K562 (cell line): ENCODE data around the gene B4GALT5. TPM values are rescaled to one million over a fixed set of nuclear protein-coding genes. Genes with fewer than 3 reads are reported as not detected.
A peak's percentile ranks its signal among the peaks of the same experiment; 100 is the strongest.

Source experiments
- AFF1 ChIP-seq, 2 experiments: fragments of 450-650 bp; IDR thresholded peaks; 2 replicates each; pipeline ENCODE4 v1.6.1; 2018; ENCODE audit warnings: mild to moderate bottlenecking in 2 of 2, low read depth in 1 of 2; ENCODE audit not compliant: partially characterized antibody in 2 of 2
- E2F3 ChIP-seq: fragments of 250-450 bp; sonication (Bioruptor Pico); IDR thresholded peaks from 2 replicates; pipeline ENCODE4 v1.4.0; 2020; ENCODE audit warnings: mild to moderate bottlenecking
- FOXJ2 ChIP-seq: fragments of 200-800 bp; sonication (Bioruptor generic); IDR thresholded peaks from 2 replicates; pipeline ENCODE4 v1.6.1; 2016; ENCODE audit warnings: missing genetic modification characterization, missing compliant biosample characterization
- HDAC2 ChIP-seq: fragments of 450-650 bp; IDR thresholded peaks from 2 replicates; pipeline ENCODE4 v1.6.1; 2016; ENCODE audit warnings: mild to moderate bottlenecking
- KAT7 ChIP-seq: sonication (generic); formaldehyde crosslinking; IDR thresholded peaks from 2 replicates; pipeline ENCODE4 v1.8.0; 2022; ENCODE audit warnings: missing genetic modification reagents, mild to moderate bottlenecking, borderline replicate concordance
- KAT8 ChIP-seq: fragments of 450-650 bp; IDR thresholded peaks from 2 replicates; pipeline ENCODE4 v1.6.1; 2016; ENCODE audit warnings: low read depth, mild to moderate bottlenecking
- MXD1 ChIP-seq: fragments of 250-450 bp; sonication (Bioruptor Pico); IDR thresholded peaks from 2 replicates; pipeline ENCODE4 v1.8.0; 2021; ENCODE audit warnings: borderline replicate concordance, mild to moderate bottlenecking, moderate library complexity; ENCODE audit not compliant: poor library complexity, severe bottlenecking
- SNRNP70 ChIP-seq: fragments of 200-400 bp; formaldehyde crosslinking; optimal IDR thresholded peaks from 2 replicates; pipeline ENCODE3; 2017; ENCODE audit warnings: low read depth, low read length
- YY1 ChIP-seq, 3 experiments: IDR thresholded peaks; 2 replicates each; pipeline ENCODE4 v1.6.1; 2011; ENCODE audit warnings: low read length in 2 of 3, mild to moderate bottlenecking in 2 of 3, moderate library complexity in 2 of 3, borderline replicate concordance in 1 of 3, control low read depth in 1 of 3, low read depth in 1 of 3; ENCODE audit not compliant: insufficient read depth in 3 of 3, insufficient replicate concordance in 2 of 3, control insufficient read depth in 1 of 3, insufficient read length in 1 of 3; ENCODE audit errors: extremely low read depth in 1 of 3
- polyA plus RNA-seq, 8 experiments: library from polyadenylated mRNA; depleted of rRNA in 4 of 8; stranded (reverse) in 5 of 8; unstranded in 3 of 8; fragments of >200 nt; fragmentation: Nextera tagmentation in 2 of 8; fragmentation: Illumina TruSeq in 1 of 8; extraction: Ambion mirVana in 2 of 8; extraction: Trizol in 1 of 8; gene quantifications; 2 replicates each; pipeline versions ENCODE4 v1.2.1 to v1.2.3, GENCODE V29; 2011 to 2014; ENCODE audit warnings: inconsistent platforms in 1 of 8, missing spikeins in 1 of 8
- total RNA-seq, 7 experiments: library from RNA; depleted of rRNA in 6 of 7; stranded (reverse); fragments of >200 nt in 6 of 7; fragmentation: Illumina TruSeq in 2 of 7; extraction: Trizol in 2 of 7; gene quantifications; 2 replicates each; pipeline versions ENCODE4 v1.2.1 to v1.2.3, GENCODE V29; 2011 to 2021; ENCODE audit warnings: low replicate concordance in 1 of 7
- TF ChIP-seq, protein P1 (sequence below): sonication (generic); formaldehyde crosslinking; IDR thresholded peaks from 2 replicates; pipeline ENCODE4 v1.8.0; 2022; ENCODE audit warnings: missing genetic modification reagents, mild to moderate bottlenecking, moderate library complexity, borderline replicate concordance

B4GALT5 gene
- total and polyA plus RNA-seq, 9 of the 15 experiments (the other 6 are each of a cell fraction or from before 2014, with no cell fraction given) = 8.5 to 32.6 (median 23.4) TPM

DNA sequence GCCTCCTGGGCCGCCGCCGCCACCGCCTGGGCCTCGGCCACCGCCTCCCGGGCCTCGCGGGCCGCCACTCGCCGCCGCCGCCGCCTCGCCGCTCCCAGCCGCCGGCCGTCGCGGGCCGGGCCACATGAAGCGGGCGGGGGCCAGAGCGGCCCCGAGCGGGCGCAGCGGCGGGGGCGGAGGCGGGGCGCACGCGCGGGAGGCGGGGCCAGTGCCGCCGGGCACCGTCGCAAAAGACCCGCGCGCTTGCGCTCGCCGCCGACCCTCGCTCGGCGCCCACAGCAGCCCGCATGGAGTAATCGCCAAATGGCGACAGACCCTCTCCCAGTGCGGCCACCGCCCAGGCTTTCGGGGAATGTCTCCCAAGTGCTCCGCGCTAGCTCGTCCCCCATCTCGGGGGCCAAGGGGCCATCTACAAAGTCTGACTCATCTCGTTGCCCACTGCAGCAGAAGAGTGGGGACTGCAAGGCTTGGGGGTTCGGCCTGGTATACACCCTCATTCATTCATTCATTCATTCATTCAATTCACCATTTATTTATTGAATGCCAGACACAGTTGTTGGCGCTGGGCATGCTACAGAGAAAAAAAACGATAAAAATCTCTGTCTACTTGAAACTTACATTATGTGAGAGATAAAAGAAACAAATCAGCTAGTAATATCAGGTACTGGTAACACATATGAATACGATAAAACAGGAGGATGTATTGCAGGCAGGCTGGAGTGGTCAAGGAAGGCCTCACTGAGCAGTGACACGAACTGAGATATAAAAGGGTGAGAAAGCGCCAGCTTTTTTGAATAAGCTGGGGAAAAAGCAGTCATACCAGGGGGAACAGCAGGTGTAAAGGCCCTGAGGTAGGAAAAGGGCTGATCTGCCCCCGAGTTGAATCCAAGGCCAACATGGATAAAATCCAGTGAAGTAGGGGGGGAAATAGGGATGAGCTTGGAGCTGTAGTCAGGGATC lies at the start of gene B4GALT5 (continued):
- TF ChIP-seq AFF1 (IDR thresholded peaks at IDR 0.05; ENCODE audit: low read depth in 1 of 2, partially characterized antibody in 2 of 2) = no peak
- no peak for TF ChIP-seq MXD1 (CRISPR knock-in tag)
- TF ChIP-seq E2F3 = 0 out of 2 replicates have a peak, but pooled peaks have one; percentile 60
- peak in 2 of 3 experiments; percentile 72 to 82 for TF ChIP-seq YY1 (IDR thresholded peaks at IDR 0.05; ENCODE audit: borderline replicate concordance in 1 of 3, control insufficient read depth in 1 of 3, extremely low read depth in 1 of 3, insufficient read depth in 3 of 3, insufficient read length in 1 of 3, insufficient replicate concordance in 2 of 3, low read depth in 1 of 3, low read length in 2 of 3)
- no peak for TF ChIP-seq SNRNP70
- TF ChIP-seq KAT8 = no peak
- TF ChIP-seq, protein P1, sequence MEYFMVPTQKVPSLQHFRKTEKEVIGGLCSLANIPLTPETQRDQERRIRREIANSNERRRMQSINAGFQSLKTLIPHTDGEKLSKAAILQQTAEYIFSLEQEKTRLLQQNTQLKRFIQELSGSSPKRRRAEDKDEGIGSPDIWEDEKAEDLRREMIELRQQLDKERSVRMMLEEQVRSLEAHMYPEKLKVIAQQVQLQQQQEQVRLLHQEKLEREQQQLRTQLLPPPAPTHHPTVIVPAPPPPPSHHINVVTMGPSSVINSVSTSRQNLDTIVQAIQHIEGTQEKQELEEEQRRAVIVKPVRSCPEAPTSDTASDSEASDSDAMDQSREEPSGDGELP (CRISPR knock-in tag) = peak; percentile 51; the same call in 1 of the 2 replicates
- no peak for TF ChIP-seq KAT7
- TF ChIP-seq FOXJ2 (tag) = no peak
- peak; percentile 43; the same call in 1 of the 2 replicates for TF ChIP-seq HDAC2
